Retinal pigment epithelial cell (primary cell): ENCODE results near the gene SLC10A7.

ENCODE experiments used
- DNase-seq: peaks from one replicate; pipeline ENCODE4 v3.0.0-alpha.2; 2010; ENCODE audit warnings: low read depth
- H3K4me3 ChIP-seq: 2 replicates; pipeline ENCODE4 v1.5.1; 2011; ENCODE audit warnings: mild to moderate bottlenecking, low read length, control low read depth, moderate library complexity
- CTCF ChIP-seq: conservative IDR thresholded peaks from 2 replicates; pipeline ENCODE4 v1.5.1; 2011; ENCODE audit warnings: low read depth, low read length, control low read depth, inconsistent platforms

SLC10A7 gene

GRCh38 chr4:146436423-146437162 is 85.1 kb downstream of the SLC10A7 start:
- no peak for DNase-seq
- TF ChIP-seq CTCF = no peak
- H3K4me3 ChIP-seq = no peak overlapping the region

GRCh38 chr4:146435962-146436361 is 85.8 kb downstream of the SLC10A7 start:
- no peak for TF ChIP-seq CTCF
- DNase-seq = no peak

GRCh38 chr4:146432065-146432464 is 89.7 kb downstream of the SLC10A7 start:
- H3K4me3 ChIP-seq = no peak overlapping the region
- no peak for TF ChIP-seq CTCF
- DNase-seq = no peak

More at GRCh38 chr4:146435962-146436361, 85.8 kb downstream of the SLC10A7 start:
- H3K4me3 ChIP-seq = no peak overlapping the region

GRCh38 chr4:146428298-146428697 is 93.4 kb downstream of the SLC10A7 start:
- DNase-seq = no peak

GRCh38 chr4:146417822-146418221 is 103.9 kb downstream of the SLC10A7 start:
- no peak for TF ChIP-seq CTCF
- H3K4me3 ChIP-seq = no peak overlapping the region
- DNase-seq = no peak

More at GRCh38 chr4:146428298-146428697, 93.4 kb downstream of the SLC10A7 start:
- H3K4me3 ChIP-seq = no peak overlapping the region
- TF ChIP-seq CTCF = no peak

- TF ChIP-seq CTCF = no peak
- H3K4me3 ChIP-seq = no peak overlapping the region
- DNase-seq = no peak
Observed at GRCh38 chr4:146415829-146416228, 105.9 kb downstream of the SLC10A7 start.

GRCh38 chr4:146407669-146408084 is 114.1 kb downstream of the SLC10A7 start:
- H3K4me3 ChIP-seq = no peak overlapping the region
- no peak for TF ChIP-seq CTCF
- DNase-seq = no peak
